Body of pancreas (tissue), 4 donors: ENCODE data around the gene RALGPS2.

Experiments used
- CTCF ChIP-seq, 7 experiments: fragments of 450-650 bp in 4 of 7; fragments of 200-600 bp in 3 of 7; sonication (generic) in 3 of 7; IDR thresholded peaks; one replicate each; pipeline ENCODE4 v1.5.1; 2016 to 2019; ENCODE audit warnings: antibody characterized with exemption in 7 of 7
- POLR2A ChIP-seq, 3 donors: fragments of 450-650 bp; IDR thresholded peaks; one replicate each; pipeline ENCODE4 v1.6.1; 2016; ENCODE audit warnings: antibody characterized with exemption in 3 of 3, mild to moderate bottlenecking in 2 of 3

- TF ChIP-seq CTCF (IDR thresholded peaks at IDR 0.05), result no peak
- no peak for TF ChIP-seq POLR2A (IDR thresholded peaks at IDR 0.05)
These were observed 234.8 kb downstream of the RALGPS2 start for GRCh38 chr1:178959543-178960460.
